ENCODE measurements around the gene SENP3. TPM values are rescaled to one million over a fixed set of nuclear protein-coding genes. Genes with fewer than 3 reads are reported as not detected.

Gene SENP3
- total RNA-seq, 1 experiment from 2014 or later: 203 TPM

Other genes with a start within 250 kb of the SENP3 start
- 52.8 and 60.2 TPM in 2 replicates for gene GPS2, start 246.6 kb upstream of the SENP3 start, total RNA-seq (2014; rRNA removed; shearing (Covaris generic))
- gene NEURL4, start 232.6 kb upstream of the SENP3 start, total RNA-seq (2014; rRNA removed; shearing (Covaris generic)): 33.5 and 34.1 TPM in 2 replicates
- gene ACAP1, start 225.4 kb upstream of the SENP3 start, total RNA-seq (2014; rRNA removed; shearing (Covaris generic)): 17.8 and 34.5 TPM in 2 replicates
- 1.1 and 2.2 TPM in 2 replicates for gene KCTD11, start 209.8 kb upstream of the SENP3 start, total RNA-seq (2014; rRNA removed; shearing (Covaris generic))
- gene TMEM95, start 206.8 kb upstream of the SENP3 start, total RNA-seq (2014; rRNA removed; shearing (Covaris generic)): not detected in 2 replicates
- 7.0 and 8.9 TPM in 2 replicates for gene TNK1, start 180.8 kb upstream of the SENP3 start, total RNA-seq (2014; rRNA removed; shearing (Covaris generic))
- gene PLSCR3, start 167.4 kb upstream of the SENP3 start, total RNA-seq (2014; rRNA removed; shearing (Covaris generic)): 26.5 and 27.8 TPM in 2 replicates
- 280 and 385 TPM in 2 replicates for gene TMEM256, start 157.8 kb upstream of the SENP3 start, total RNA-seq (2014; rRNA removed; shearing (Covaris generic))
- gene NLGN2, start 154.1 kb upstream of the SENP3 start, total RNA-seq (2014; rRNA removed; shearing (Covaris generic)): 11.6 and 15.7 TPM in 2 replicates
- not detected in 2 replicates for gene SPEM1, start 141.6 kb upstream of the SENP3 start, total RNA-seq (2014; rRNA removed; shearing (Covaris generic))
- gene SPEM2, start 136.3 kb upstream of the SENP3 start, total RNA-seq (2014; rRNA removed; shearing (Covaris generic)): not detected in 2 replicates
- not detected in 2 replicates for gene SPEM3, start 133.1 kb upstream of the SENP3 start, total RNA-seq (2014; rRNA removed; shearing (Covaris generic))
- gene TMEM102, start 126.5 kb upstream of the SENP3 start, total RNA-seq (2014; rRNA removed; shearing (Covaris generic)): 14.5 and 15.8 TPM in 2 replicates
- 12.5 and 20.7 TPM in 2 replicates for gene FGF11, start 122.4 kb upstream of the SENP3 start, total RNA-seq (2014; rRNA removed; shearing (Covaris generic))
- 6.6 and 6.8 TPM in 2 replicates for gene CHRNB1, start 116.9 kb upstream of the SENP3 start, total RNA-seq (2014; rRNA removed; shearing (Covaris generic))
- 9.0 and 10.4 TPM in 2 replicates for gene ZBTB4, start 82.3 kb upstream of the SENP3 start, total RNA-seq (2014; rRNA removed; shearing (Covaris generic))
- gene SLC35G6, start 80.5 kb upstream of the SENP3 start, total RNA-seq (2014; rRNA removed; shearing (Covaris generic)): not detected in 2 replicates
- gene POLR2A, start 77.6 kb upstream of the SENP3 start, total RNA-seq (2014; rRNA removed; shearing (Covaris generic)): 46.1 and 48.6 TPM in 2 replicates
- gene TNFSF12, start 12.9 kb upstream of the SENP3 start, total RNA-seq (2014; rRNA removed; shearing (Covaris generic)): 6.2 and 9.6 TPM in 2 replicates
- gene TNFSF13, start 3.2 kb upstream of the SENP3 start, total RNA-seq (2014; rRNA removed; shearing (Covaris generic)): 0.94 and 1.7 TPM in 2 replicates
- gene CD68, start 17.7 kb downstream of the SENP3 start, total RNA-seq (2014; rRNA removed; shearing (Covaris generic)): 0.22 and 0.55 TPM in 2 replicates
- 111 and 146 TPM in 2 replicates for gene MPDU1, start 21.9 kb downstream of the SENP3 start, total RNA-seq (2014; rRNA removed; shearing (Covaris generic))
- gene SOX15, start 28.2 kb downstream of the SENP3 start, total RNA-seq (2014; rRNA removed; shearing (Covaris generic)): 33.8 and 44.0 TPM in 2 replicates
- 49.0 and 52.0 TPM in 2 replicates for gene FXR2, start 53.0 kb downstream of the SENP3 start, total RNA-seq (2014; rRNA removed; shearing (Covaris generic))
- gene SAT2, start 65.9 kb downstream of the SENP3 start, total RNA-seq (2014; rRNA removed; shearing (Covaris generic)): 45.5 and 55.8 TPM in 2 replicates
- gene SHBG, start 68.2 kb downstream of the SENP3 start, total RNA-seq (2014; rRNA removed; shearing (Covaris generic)): 0.35 and 1.5 TPM in 2 replicates
- 1.6 and 7.0 TPM in 2 replicates for gene ATP1B2, start 89.0 kb downstream of the SENP3 start, total RNA-seq (2014; rRNA removed; shearing (Covaris generic))
- gene TP53, start 125.6 kb downstream of the SENP3 start, total RNA-seq (2014; rRNA removed; shearing (Covaris generic)): 97.5 and 99.4 TPM in 2 replicates
- gene WRAP53, start 126.6 kb downstream of the SENP3 start, total RNA-seq (2014; rRNA removed; shearing (Covaris generic)): 32.9 and 41.3 TPM in 2 replicates
- 6.0 and 6.4 TPM in 2 replicates for gene EFNB3, start 143.3 kb downstream of the SENP3 start, total RNA-seq (2014; rRNA removed; shearing (Covaris generic))
- 0.11 and 0.24 TPM in 2 replicates for gene DNAH2, start 155.8 kb downstream of the SENP3 start, total RNA-seq (2014; rRNA removed; shearing (Covaris generic))

Measured in H7 (cell line).